HG03025 (cell line): ENCODE results near the gene SLIT1.
"Not testable (repeated sequence)": the region's sequence is repeated elsewhere in the genome, so short reads cannot be mapped to it uniquely, and the experiment has no call there.

Source experiments
- ATAC-seq: cut with Tn5 transposase; IDR thresholded peaks from one replicate; pipeline ENCODE4 v1.9.1; 2021; ENCODE audit warnings: mild to moderate bottlenecking, moderate library complexity; ENCODE audit not compliant: unreplicated experiment, low FRiP score

SLIT1 gene

GRCh38 chr10:97050956-97051496 is 134.7 kb downstream of the SLIT1 start:
- ATAC-seq = no peak

- no peak for ATAC-seq
Measured at GRCh38 chr10:97050205-97050745, 135.5 kb downstream of the SLIT1 start.

- ATAC-seq = no peak
Measured at GRCh38 chr10:97049670-97050069, 136.1 kb downstream of the SLIT1 start.

GRCh38 chr10:97048649-97049427 is 136.9 kb downstream of the SLIT1 start:
- ATAC-seq = no peak

GRCh38 chr10:97047788-97048187 is 138.0 kb downstream of the SLIT1 start:
- ATAC-seq = no peak

GRCh38 chr10:97047083-97047736 is 138.5 kb downstream of the SLIT1 start:
- no peak for ATAC-seq

GRCh38 chr10:97046456-97047082 is 139.2 kb downstream of the SLIT1 start:
- ATAC-seq = no peak

GRCh38 chr10:97043563-97043855 is 142.2 kb downstream of the SLIT1 start:
- no peak for ATAC-seq

GRCh38 chr10:97042716-97043562 is 142.8 kb downstream of the SLIT1 start:
- ATAC-seq = no peak

- no peak for ATAC-seq
Measured at GRCh38 chr10:97042081-97042480, 143.7 kb downstream of the SLIT1 start.

GRCh38 chr10:97040706-97041105 is 145.1 kb downstream of the SLIT1 start:
- ATAC-seq = no peak

- ATAC-seq = no peak
Measured at GRCh38 chr10:97040248-97040584, 145.5 kb downstream of the SLIT1 start.

- ATAC-seq = no peak
Measured at GRCh38 chr10:97039538-97040247, 146.1 kb downstream of the SLIT1 start.

- ATAC-seq = no peak
Measured at GRCh38 chr10:97038688-97039087, 147.1 kb downstream of the SLIT1 start.

GRCh38 chr10:97037365-97038361 is 148.1 kb downstream of the SLIT1 start:
- peak; percentile 59 for ATAC-seq

- ATAC-seq = no peak
Measured at GRCh38 chr10:97034958-97035769, 150.6 kb downstream of the SLIT1 start.

- no peak for ATAC-seq
Measured at GRCh38 chr10:97034301-97034700, 151.5 kb downstream of the SLIT1 start.

GRCh38 chr10:97033841-97034240 is 151.9 kb downstream of the SLIT1 start:
- not testable (repeated sequence) for ATAC-seq
